ENCODE measurements around the gene RAB40C. TPM values are rescaled to one million over a fixed set of nuclear protein-coding genes. Genes with fewer than 3 reads are reported as not detected.

Gene RAB40C, protein sequence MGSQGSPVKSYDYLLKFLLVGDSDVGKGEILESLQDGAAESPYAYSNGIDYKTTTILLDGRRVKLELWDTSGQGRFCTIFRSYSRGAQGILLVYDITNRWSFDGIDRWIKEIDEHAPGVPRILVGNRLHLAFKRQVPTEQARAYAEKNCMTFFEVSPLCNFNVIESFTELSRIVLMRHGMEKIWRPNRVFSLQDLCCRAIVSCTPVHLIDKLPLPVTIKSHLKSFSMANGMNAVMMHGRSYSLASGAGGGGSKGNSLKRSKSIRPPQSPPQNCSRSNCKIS
- total RNA-seq (25.5 and 26.9 TPM in 2 replicates), polyA plus RNA-seq (12.7 and 15.0 TPM in 2 replicates), polyA minus RNA-seq (20.1 and 21.0 TPM in 2 replicates)
- 8.9 TPM for total RNA-seq (2013)

DNA sequence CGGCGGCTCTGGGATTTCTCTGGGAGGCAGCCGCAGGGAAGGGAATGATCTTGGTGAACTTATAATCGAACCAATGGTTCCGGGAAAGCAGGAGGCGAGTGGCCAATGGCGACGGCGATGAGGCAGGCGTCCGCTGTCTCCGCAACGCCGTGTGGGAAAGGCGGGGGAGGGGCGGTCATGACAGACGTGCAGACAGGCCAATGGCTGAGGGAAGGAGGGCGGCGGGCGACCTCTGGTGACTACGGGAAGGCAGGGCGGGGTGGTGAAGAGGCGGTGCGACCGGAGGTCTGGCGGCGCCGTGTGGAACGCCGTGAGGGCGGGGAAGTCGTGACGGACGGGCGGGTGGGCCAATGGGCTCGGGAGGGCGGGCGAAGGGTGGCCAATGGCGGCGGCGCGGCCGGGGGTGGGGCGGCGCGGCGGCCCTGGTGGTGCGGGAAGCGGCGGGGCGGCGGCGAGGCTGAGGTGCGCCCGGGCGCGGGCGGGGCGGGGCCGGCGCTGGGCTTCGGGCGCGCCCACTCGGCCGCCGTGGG is at the start of gene RAB40C:
RAB40C (plus strand) TSS at position 409 of the 530 bp plus-strand sequence. CDS start 226 bp downstream, outside the sequence.
- WGBS (ENCODE audit: insufficient coverage) = under 1% methylated on average over 67 of the region's 67 CpGs
- ChIA-PET CTCF (interaction anchor here (0.8 kb wide), 1 partner anchor 47 kb away, joined by 3 read pairs; the partner anchor contains the start of gene METTL26), POLR2A (interaction anchor here (1.2 kb wide), 1 partner anchor 46 kb away, joined by 3 read pairs; the partner anchor contains the start of gene METTL26)
- DNase-seq (peak; percentile 100), ATAC-seq (ENCODE audit: low read depth) (peak; percentile 84)
- intact Hi-C loops (cut with micrococcal nuclease) = loop anchor here (1.0 to 5.0 kb wide), 6 partner anchors 10 to 187 kb away; partner anchors contain the start of genes CAPN15, DECR2, METTL26 and WDR90
- Histone ChIP-seq H3K4me2 (replicated peaks; ENCODE audit: low read depth, low read length, poor library complexity, severe bottlenecking) (peak within 1 kb of the TSS; percentile 94), H2AFZ (ENCODE audit: insufficient read depth, low read depth, low read length, poor library complexity, severe bottlenecking) (peak within 1 kb of the TSS; percentile 96), H3K9ac (ENCODE audit: low read length) (peak within 1 kb of the TSS; percentile 82), H3K4me3 (ENCODE audit: control extremely low read depth in 1 of 5, extremely low read depth in 1 of 5, insufficient read depth in 1 of 5, low read depth in 2 of 5, low read length in 4 of 5) (peak within 1 kb of the TSS; percentile 66 to 89 (median 78)), H4K20me1 (ENCODE audit: control insufficient read depth, insufficient read depth, low read length, poor library complexity, severe bottlenecking) (peaks cover 47% of the 10 kb centered on the region), H3K27me3 (replicated peaks in 1 of 4; ENCODE audit: control extremely low read depth in 1 of 4, control insufficient read depth in 3 of 4, insufficient read depth in 4 of 4, low read length in 3 of 4) (peaks cover 0 to 2% (median 0%) of the 10 kb centered on the region in 4 experiments), H3K79me2 (ENCODE audit: control insufficient read depth, insufficient read depth, low read length) (peaks cover 57% of the 10 kb centered on the region), H3K4me1 (ENCODE audit: control insufficient read depth in 2 of 2, insufficient read depth in 2 of 2, low read length in 2 of 2) (peaks cover 14 to 30% of the 10 kb centered on the region in 2 donors), H3K27ac (ENCODE audit: low read length in 2 of 2) (peak within 1 kb of the TSS; percentile 85 to 88), H3K9me3 (ENCODE audit: control extremely low read depth in 1 of 3, control insufficient read depth in 2 of 3, insufficient read depth in 1 of 3, low read length in 2 of 3) (no peaks in the 10 kb centered on the region), H3K36me3 (replicated peaks in 1 of 2; ENCODE audit: control extremely low read depth in 1 of 2, control insufficient read depth in 1 of 2, extremely low read depth in 1 of 2, insufficient read depth in 2 of 2, low read length in 1 of 2) (no peaks in the 10 kb centered on the region)
- Mint-ChIP-seq H3K27me3 (no peaks in the 10 kb centered on the region), H3K9me3 (ENCODE audit: insufficient read depth) (no peaks in the 10 kb centered on the region), H3K4me3 (peak within 1 kb of the TSS; percentile 94), H3K27ac (peak within 1 kb of the TSS; percentile 99), H3K4me1 (peaks cover 50% of the 10 kb centered on the region)
- TF ChIP-seq, protein P1, sequence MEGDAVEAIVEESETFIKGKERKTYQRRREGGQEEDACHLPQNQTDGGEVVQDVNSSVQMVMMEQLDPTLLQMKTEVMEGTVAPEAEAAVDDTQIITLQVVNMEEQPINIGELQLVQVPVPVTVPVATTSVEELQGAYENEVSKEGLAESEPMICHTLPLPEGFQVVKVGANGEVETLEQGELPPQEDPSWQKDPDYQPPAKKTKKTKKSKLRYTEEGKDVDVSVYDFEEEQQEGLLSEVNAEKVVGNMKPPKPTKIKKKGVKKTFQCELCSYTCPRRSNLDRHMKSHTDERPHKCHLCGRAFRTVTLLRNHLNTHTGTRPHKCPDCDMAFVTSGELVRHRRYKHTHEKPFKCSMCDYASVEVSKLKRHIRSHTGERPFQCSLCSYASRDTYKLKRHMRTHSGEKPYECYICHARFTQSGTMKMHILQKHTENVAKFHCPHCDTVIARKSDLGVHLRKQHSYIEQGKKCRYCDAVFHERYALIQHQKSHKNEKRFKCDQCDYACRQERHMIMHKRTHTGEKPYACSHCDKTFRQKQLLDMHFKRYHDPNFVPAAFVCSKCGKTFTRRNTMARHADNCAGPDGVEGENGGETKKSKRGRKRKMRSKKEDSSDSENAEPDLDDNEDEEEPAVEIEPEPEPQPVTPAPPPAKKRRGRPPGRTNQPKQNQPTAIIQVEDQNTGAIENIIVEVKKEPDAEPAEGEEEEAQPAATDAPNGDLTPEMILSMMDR (IDR thresholded peaks at IDR 0.05) = no peak
- no peak for TF ChIP-seq EZH2 (IDR thresholded peaks at IDR 0.05; ENCODE audit: borderline replicate concordance, insufficient read depth, low read depth, low read length, poor library complexity, severe bottlenecking)

Data from B cell (primary cell).